Measurements from ENCODE around the gene STYXL1.

The STYXL1 gene

GRCh38 chr7:75979759-75980429, 67.9 kb downstream of the STYXL1 start:
- peak; percentile 41 for DNase-seq (ENCODE audit: low spot score)

GRCh38 chr7:75977743-75978142, 70.1 kb downstream of the STYXL1 start:
- DNase-seq (ENCODE audit: low spot score) = no peak

- no peak for DNase-seq (ENCODE audit: low spot score)
Measured at GRCh38 chr7:75971961-75972763, 75.6 kb downstream of the STYXL1 start.

GRCh38 chr7:75971309-75971960, 76.4 kb downstream of the STYXL1 start:
- no peak for DNase-seq (ENCODE audit: low spot score)

- DNase-seq (ENCODE audit: low spot score) = no peak
Measured at GRCh38 chr7:75969704-75970498, 77.9 kb downstream of the STYXL1 start.

- no peak for DNase-seq (ENCODE audit: low spot score)
Measured at GRCh38 chr7:75969182-75969581, 78.6 kb downstream of the STYXL1 start.

- no peak for DNase-seq (ENCODE audit: low spot score)
Measured at GRCh38 chr7:75968561-75969001, 79.2 kb downstream of the STYXL1 start.

- DNase-seq (ENCODE audit: low spot score) = no peak
Measured at GRCh38 chr7:75968012-75968411, 79.8 kb downstream of the STYXL1 start.

- DNase-seq (ENCODE audit: low spot score) = no peak
Measured at GRCh38 chr7:75967487-75967997, 80.3 kb downstream of the STYXL1 start.

GRCh38 chr7:75967055-75967454, 80.7 kb downstream of the STYXL1 start:
- DNase-seq (ENCODE audit: low spot score) = no peak

- no peak for DNase-seq (ENCODE audit: low spot score)
Measured at GRCh38 chr7:75966190-75966961, 81.4 kb downstream of the STYXL1 start.

- DNase-seq (ENCODE audit: low spot score) = no peak
Measured at GRCh38 chr7:75965617-75966016, 82.2 kb downstream of the STYXL1 start.

GRCh38 chr7:75963381-75963995, 84.3 kb downstream of the STYXL1 start:
- no peak for DNase-seq (ENCODE audit: low spot score)

- no peak for DNase-seq (ENCODE audit: low spot score)
Measured at GRCh38 chr7:75962607-75963380, 85.0 kb downstream of the STYXL1 start.

GRCh38 chr7:75961218-75961617, 86.6 kb downstream of the STYXL1 start:
- DNase-seq (ENCODE audit: low spot score) = no peak

GRCh38 chr7:75960372-75960771, 87.4 kb downstream of the STYXL1 start:
- no peak for DNase-seq (ENCODE audit: low spot score)

- DNase-seq (ENCODE audit: low spot score) = no peak
Measured at GRCh38 chr7:75958802-75959543, 88.8 kb downstream of the STYXL1 start.

- DNase-seq (ENCODE audit: low spot score) = peak; percentile 70
Measured at GRCh38 chr7:75957021-75957736, 90.6 kb downstream of the STYXL1 start.

All from SW480 (cell line).